Activated CD8-positive, alpha-beta memory T cell treated with anti-CD3 and anti-CD28 coated beads, Interleukin-2, amount 50 U/mL, for 24 hours (primary cell): ENCODE data around the gene PLK5.
"Not testable (repeated sequence)": the region's sequence is repeated elsewhere in the genome, so short reads cannot be mapped to it uniquely, and the experiment has no call there.

ENCODE experiments used
- DNase-seq: peaks from one replicate; pipeline ENCODE4 v3.0.0-alpha.2; 2020; ENCODE audit errors: extremely low read depth

Gene PLK5

GRCh38 chr19:1525343-1525742 is 1.5 kb downstream of the PLK5 start:
- no peak for DNase-seq

DNA sequence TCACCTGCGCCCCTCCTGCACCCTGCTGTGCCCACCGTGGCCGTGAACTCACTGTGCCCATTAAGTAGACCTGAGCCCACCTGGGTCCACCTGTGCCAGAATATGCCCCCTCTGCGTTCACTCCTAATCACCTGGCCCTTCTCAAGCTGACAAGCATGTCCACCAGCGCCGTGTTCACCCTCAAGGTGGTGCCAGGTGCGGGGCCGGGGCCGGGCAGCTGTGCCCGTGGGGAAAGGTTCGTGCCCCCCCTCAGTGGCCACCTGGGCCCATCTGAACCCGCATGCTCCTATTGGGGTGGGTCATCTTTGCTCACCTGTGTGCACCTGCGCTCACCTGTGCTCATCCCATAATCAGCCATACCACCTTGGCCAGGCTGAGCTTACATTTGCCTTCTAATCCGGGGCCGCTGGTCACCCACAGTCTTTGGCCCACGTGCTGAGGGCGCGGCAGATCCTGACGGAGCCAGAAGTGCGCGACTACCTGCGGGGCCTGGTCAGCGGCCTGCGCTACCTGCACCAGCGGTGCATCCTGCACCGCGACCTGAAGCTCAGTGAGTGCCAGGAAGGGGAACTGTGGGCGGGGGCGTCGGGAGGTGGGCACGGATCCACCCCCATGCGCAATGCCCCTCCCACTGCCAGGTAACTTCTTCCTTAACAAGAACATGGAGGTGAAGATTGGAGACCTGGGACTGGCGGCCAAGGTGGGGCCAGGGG is 2.3 kb downstream of the PLK5 start:
- no peak for DNase-seq

DNA sequence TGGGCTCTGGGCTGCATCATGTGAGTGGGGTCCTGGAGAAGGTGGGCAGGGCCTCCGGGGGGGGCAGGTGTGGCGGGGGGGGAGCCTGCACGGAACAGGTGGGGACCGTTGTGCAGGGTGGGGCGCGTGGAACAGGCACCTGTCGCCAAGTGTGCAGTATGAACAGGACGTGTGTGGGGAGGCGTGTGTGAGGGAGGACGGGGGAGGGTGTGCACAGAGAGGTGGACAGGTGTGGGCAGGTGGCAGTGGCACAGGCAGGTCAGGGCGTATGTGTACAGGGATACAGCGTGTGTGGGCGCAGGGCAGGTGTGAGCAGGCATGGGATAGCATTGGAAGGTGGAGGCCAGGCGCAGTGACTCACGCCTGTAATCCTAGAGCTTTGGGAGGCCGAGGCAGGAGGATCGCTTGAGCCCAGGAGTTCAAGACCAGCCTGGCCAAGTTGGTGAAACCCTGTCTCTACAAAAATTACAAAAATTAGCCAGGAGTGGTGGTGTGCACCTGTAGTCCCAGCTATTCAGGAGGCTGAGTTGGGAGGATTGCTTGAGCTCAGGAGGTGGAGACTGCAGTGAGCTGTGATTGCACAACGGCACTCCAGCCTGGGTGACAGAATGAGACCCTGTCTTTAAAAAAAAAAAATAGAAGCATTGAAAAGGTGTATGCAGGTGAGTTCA is 3.2 kb downstream of the PLK5 start:
- DNase-seq, result no peak

- no peak for DNase-seq
These were observed 3.9 kb downstream of the PLK5 start for GRCh38 chr19:1527650-1528309.

GRCh38 chr19:1528596-1529429 is 4.9 kb downstream of the PLK5 start:
- no peak for DNase-seq

GRCh38 chr19:1529430-1529816 is 5.5 kb downstream of the PLK5 start:
- no peak for DNase-seq

DNA sequence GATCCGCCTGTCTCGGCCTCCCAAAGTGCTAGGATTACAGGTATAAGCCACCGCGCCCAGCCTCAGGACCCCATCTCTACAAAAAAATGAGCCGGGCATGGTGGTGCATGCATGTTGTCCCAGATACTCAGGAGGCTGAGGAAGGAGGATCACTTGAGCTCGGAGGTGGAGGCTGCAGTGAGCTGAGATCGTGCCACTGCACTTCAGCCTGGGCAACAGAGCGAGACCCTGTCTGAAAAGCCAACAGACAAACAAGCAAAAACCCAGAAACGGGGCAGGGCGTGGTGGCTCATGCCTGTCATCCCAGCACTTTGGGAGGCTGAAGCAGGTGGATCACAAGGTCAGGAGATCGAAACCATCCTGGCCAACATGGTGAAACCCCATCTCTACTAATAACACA is 7.0 kb downstream of the PLK5 start:
- not testable (repeated sequence) for DNase-seq

- no peak for DNase-seq
These were observed 7.7 kb downstream of the PLK5 start for GRCh38 chr19:1531587-1531986.

DNA sequence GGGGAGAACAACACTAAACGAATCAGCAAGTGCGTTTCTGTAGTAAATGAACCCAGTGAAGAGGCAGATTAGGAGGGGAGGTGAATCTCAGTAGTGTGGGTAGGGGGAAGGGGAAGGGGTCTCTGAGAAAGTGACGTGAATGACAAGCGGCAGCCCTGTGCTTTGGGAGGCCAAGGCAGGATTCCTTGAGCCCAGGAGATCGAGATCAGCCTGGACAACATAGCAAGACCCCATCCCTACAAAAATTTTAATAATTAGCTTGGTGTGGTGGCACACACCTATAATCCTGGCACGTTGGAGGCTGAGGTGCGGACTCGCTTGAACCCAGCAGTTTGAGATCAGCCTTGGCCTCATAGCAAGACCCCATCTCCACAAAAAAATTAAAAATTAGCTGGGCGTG is 8.1 kb downstream of the PLK5 start:
- DNase-seq, result no peak

GRCh38 chr19:1533510-1534150 is 9.8 kb downstream of the PLK5 start:
- no peak for DNase-seq

GRCh38 chr19:1534972-1535371 is 11.1 kb downstream of the PLK5 start:
- no peak for DNase-seq

GRCh38 chr19:1535699-1536098 is 11.8 kb downstream of the PLK5 start:
- DNase-seq, result not testable (repeated sequence)

GRCh38 chr19:1538978-1539377 is 15.1 kb downstream of the PLK5 start:
- no peak for DNase-seq

- DNase-seq, result not testable (repeated sequence)
These were observed 15.9 kb downstream of the PLK5 start for GRCh38 chr19:1539749-1540148.

GRCh38 chr19:1540365-1540925 is 16.6 kb downstream of the PLK5 start:
- DNase-seq, result no peak

DNA sequence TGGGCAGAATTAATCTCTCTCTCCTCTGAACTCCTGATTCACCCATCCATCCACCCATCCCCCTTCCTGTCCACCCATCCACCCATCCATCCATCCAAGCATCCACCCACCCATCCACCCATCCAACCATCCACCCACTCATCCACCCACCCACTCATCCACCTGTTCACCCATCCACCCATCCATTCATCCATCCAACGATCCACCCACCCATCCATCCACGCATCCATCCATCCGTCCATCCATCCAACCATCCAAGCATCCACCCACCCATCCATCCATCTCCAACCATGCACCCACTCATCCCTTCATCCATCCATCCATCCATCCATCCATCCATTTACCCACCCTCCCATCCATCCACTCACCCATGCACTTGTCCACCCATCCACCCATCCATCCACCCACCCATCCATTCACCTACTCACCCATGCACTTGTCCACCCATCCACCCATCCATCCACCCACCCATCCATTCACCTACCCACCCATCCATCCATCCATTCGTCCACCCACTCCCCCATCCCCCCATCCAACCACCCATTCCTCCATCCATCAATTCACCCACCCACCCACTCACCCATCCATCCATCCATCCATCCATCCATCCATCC is 25.6 kb downstream of the PLK5 start:
- DNase-seq, result no peak

DNA sequence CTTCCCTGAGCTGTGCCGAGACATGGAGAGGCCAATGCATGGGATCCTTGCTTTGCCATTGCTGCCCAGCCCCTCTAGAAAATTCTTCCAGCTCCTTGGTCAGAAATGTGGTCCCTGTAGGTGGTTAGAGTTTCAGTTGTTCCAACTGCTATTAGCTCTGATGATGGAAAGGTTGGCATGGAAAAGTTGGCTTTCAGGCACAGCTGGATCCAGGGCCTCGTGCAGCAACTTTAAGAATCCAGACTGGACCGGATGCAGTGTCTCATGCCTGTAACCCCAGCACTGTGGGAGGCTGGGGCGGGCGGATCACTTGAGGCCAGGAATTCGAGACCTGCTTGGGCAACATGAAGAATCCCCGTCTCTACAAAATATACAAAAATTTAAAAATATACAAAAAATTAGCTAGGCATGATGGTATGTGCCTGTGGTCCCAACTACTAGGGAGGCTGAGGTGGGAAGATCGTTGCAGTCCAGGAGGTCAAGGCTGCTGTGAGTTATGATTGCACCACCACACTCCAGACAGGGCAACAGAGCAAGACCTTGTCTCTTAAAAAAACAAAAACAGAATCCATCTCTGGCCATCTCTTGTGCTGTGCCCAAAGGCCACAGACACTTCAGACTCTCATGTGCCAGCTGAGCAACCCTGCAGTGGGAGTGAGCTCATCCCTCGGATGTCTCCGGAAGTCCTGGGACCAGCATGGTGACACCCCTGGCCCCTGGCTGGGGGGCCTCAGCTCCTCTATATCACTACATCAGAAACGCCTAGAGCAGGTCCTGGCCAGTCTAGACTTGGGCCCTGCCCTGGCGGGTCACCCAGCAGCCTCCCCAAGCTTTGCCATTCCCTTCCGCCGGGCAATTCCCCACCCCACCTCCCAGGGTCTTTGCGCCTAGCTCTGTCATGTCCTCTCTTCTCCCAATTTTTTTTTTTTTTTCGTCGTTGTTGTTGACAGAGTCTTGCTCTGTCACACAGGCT is 27.5 kb downstream of the PLK5 start:
- DNase-seq, result no peak

- no peak for DNase-seq
These were observed 29.5 kb downstream of the PLK5 start for GRCh38 chr19:1553415-1553814.

- DNase-seq, result no peak
These were observed 31.1 kb downstream of the PLK5 start for GRCh38 chr19:1554968-1555367.
